Cardiac fibroblast (primary cell): Measurements from ENCODE around the gene FRMD4A.

Experiments used
- DNase-seq, 2 donors: peaks; one replicate each; pipeline versions ENCODE4 v3.0.0 to v3.0.0-alpha.2; 2010; ENCODE audit warnings: low read depth in 2 of 2
- H3K4me3 ChIP-seq, 2 donors: replicated peaks in 1 of 2; 1 replicate in 1 of 2; 2 replicates in 1 of 2; pipeline ENCODE4 v1.5.1; 2011; ENCODE audit warnings: low read depth in 2 of 2, low read length in 2 of 2, mild to moderate bottlenecking in 2 of 2, moderate library complexity in 1 of 2
- TF ChIP-seq, protein P1 (sequence below): IDR thresholded peaks from one replicate; pipeline ENCODE4 v1.5.1; 2011; ENCODE audit warnings: low read depth, mild to moderate bottlenecking, low read length, inconsistent platforms

FRMD4A gene

DNA sequence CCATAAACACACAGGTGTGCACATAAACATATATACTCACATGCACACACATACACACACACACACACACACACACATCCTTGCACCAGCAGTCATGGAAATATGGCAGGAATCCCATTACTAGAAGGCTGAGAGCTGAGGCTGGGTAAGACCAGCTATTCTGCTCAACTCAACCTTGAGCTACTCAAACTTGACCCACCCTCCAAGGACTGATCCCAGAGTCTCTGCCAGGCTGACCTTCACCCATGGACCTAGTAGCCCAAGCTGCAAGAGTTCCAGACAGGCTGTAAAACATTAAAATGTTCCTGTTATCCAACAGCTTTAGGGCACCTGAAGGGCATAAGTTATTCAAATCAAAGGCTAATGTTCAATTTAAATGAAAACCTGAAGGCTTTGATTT, 134.6 kb downstream of the FRMD4A start:
- no peak for DNase-seq
- TF ChIP-seq, protein P1, sequence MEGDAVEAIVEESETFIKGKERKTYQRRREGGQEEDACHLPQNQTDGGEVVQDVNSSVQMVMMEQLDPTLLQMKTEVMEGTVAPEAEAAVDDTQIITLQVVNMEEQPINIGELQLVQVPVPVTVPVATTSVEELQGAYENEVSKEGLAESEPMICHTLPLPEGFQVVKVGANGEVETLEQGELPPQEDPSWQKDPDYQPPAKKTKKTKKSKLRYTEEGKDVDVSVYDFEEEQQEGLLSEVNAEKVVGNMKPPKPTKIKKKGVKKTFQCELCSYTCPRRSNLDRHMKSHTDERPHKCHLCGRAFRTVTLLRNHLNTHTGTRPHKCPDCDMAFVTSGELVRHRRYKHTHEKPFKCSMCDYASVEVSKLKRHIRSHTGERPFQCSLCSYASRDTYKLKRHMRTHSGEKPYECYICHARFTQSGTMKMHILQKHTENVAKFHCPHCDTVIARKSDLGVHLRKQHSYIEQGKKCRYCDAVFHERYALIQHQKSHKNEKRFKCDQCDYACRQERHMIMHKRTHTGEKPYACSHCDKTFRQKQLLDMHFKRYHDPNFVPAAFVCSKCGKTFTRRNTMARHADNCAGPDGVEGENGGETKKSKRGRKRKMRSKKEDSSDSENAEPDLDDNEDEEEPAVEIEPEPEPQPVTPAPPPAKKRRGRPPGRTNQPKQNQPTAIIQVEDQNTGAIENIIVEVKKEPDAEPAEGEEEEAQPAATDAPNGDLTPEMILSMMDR, result no peak
- H3K4me3 ChIP-seq, result no peak overlapping the region

DNA sequence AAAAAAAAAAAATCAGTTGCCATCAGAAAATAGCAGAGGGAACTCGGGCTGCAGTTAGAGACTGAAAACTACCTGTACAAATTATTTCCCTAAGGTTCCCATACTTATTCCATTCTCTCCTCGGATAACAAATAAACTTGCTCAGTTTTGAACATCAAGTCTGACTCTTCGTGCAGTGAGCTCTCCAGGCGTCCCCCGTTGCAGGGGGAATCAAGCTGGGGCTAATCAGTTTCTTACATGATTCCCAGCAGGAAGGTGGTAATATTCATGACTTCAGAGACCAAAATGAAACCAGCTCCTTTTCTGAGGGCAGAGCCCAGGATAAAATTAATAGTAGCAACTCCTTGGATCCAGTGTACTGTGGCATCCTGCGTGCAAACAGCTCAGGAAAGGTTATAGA, 135.3 kb downstream of the FRMD4A start:
- TF ChIP-seq, protein P1, result no peak
- H3K4me3 ChIP-seq, result no peak overlapping the region
- no peak for DNase-seq

DNA sequence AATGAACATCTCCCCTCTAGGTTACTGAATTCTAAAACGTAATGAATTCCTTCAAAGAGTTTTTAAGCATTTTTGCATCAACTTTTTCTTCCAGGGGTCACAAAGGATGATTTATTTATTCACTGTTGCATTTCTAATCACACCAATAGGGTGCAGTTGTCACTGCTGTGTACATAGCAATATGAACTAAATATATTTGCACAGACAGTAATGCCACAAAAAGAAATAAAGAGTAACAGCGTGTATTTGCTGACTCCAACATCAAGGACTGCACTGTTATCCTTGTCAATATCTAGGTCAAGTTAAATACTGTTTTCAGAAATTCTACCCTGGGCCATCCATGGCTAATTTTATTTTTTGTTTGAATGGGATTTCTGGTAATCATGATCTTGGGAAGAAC, 138.0 kb downstream of the FRMD4A start:
- TF ChIP-seq, protein P1, result no peak
- no peak for DNase-seq
- no peak overlapping the region for H3K4me3 ChIP-seq

DNA sequence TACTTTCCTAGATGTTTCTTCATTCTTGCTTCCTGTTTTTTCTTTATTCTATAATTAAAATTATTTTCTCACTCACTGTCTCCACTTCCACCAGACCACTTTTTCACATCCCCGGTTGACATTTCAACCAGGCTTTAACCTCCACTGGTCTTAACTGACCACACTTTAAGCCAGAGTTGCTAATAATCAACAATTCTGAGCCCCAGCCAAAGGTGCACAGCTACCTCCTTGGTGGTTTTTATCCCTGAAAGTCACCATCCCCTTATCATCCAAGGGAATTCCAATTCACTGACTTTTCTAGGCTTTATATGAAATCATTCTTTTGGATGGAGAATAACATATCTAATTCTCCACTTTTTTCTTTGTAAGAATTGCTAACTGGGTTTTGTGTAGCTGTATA, 138.9 kb downstream of the FRMD4A start:
- DNase-seq, result no peak
- no peak overlapping the region for H3K4me3 ChIP-seq
- TF ChIP-seq, protein P1, result no peak

DNA sequence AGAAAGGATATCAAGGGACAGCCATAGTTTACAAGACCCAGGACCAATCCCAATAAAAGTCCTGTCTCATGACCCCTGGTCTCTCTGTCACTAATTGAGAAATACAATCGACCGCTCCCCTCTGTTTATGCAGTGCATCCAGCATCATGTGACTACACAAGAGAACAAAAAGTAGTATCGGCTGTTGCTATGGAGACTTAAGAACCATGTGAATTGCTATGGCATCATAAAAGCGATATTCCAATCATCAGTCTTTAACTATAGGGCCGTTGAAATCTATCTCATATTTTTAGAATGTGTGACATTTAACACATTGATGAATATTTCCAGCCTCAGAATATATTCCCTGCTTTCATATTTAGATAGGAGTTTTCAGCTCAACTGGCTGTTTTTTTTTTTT, 139.3 kb downstream of the FRMD4A start:
- TF ChIP-seq, protein P1, result no peak
- DNase-seq, result no peak
- H3K4me3 ChIP-seq, result no peak overlapping the region

DNA sequence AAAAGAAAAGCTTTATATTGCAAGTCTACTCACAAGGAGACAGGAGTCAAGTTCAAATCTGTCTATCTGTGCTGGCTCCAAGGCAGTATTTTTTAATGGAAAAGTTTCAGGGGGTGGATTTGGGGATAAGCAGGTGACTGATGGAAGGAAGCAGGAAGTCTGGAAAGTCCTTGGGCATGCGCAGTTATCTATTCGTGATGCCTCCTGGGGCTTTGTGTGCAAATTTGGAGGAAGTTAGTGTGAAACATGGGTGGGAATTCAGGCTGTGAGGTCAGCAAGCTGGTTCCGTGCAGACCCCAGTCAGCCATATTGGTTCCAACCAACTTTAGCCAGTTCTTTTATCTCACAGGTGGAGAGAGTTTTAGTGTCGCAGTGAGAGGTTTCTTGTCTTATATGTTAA, 140.0 kb downstream of the FRMD4A start:
- no peak overlapping the region for H3K4me3 ChIP-seq
- no peak for DNase-seq
- TF ChIP-seq, protein P1, result no peak

DNA sequence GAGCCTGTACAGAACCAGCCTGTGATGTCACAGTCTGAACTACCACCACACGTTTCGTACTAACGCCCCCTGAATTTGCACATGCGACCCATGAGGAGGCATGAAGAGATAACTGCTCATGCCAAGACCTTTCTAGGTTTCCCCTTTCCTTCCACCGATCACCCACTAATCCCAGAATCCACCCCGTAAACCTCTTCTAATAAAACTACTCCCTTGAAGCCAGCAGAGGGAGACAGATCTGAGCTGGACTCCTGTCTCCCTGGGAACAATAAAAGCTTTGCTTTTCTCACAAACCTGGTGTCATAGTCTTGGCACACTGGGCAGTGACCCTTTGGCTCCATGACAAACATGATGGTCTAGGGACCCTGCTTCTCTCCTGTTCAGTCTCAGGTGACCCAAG, 144.5 kb downstream of the FRMD4A start:
- TF ChIP-seq, protein P1, result peak; percentile 45

More for the DNA sequence above, 144.5 kb downstream of the FRMD4A start:
- peak in 1 of 2 donors; percentile 41 for DNase-seq
- no peak overlapping the region for H3K4me3 ChIP-seq
